Measurements from ENCODE around the gene ILDR1.
"Not testable (repeated sequence)": the region's sequence is repeated elsewhere in the genome, so short reads cannot be mapped to it uniquely, and the experiment has no call there.

Gene ILDR1

GRCh38 chr3:121951291-121951919, 70.6 kb downstream of the ILDR1 start:
- Histone ChIP-seq H3K27me3 (ENCODE audit: control insufficient read depth, insufficient read depth, low read length) (no peaks in the 10 kb centered on the region), H3K4me1 (ENCODE audit: control insufficient read depth, insufficient read depth, low read length) (no peaks in the 10 kb centered on the region), H3K9me3 (ENCODE audit: control insufficient read depth, insufficient read depth, low read length) (no peaks in the 10 kb centered on the region), H3K4me3 (ENCODE audit: low read length) (no peak overlapping the region), H3K36me3 (ENCODE audit: control insufficient read depth, insufficient read depth, low read length) (no peaks in the 10 kb centered on the region), H3K27ac (ENCODE audit: low read length) (no peak overlapping the region)
- WGBS (ENCODE audit: insufficient coverage, insufficient read length), result no CpG with 5 or more reads among the region's 1 CpG
- no peak for DNase-seq (ENCODE audit: low read depth, low spot score)

- Histone ChIP-seq H3K27ac (ENCODE audit: low read length) (no peak overlapping the region), H3K4me1 (ENCODE audit: control insufficient read depth, insufficient read depth, low read length) (no peaks in the 10 kb centered on the region), H3K27me3 (ENCODE audit: control insufficient read depth, insufficient read depth, low read length) (no peaks in the 10 kb centered on the region), H3K36me3 (ENCODE audit: control insufficient read depth, insufficient read depth, low read length) (no peaks in the 10 kb centered on the region), H3K9me3 (ENCODE audit: control insufficient read depth, insufficient read depth, low read length) (no peaks in the 10 kb centered on the region), H3K4me3 (ENCODE audit: low read length) (no peak overlapping the region)
- DNase-seq (ENCODE audit: low read depth, low spot score), result no peak
- no CpG with 5 or more reads among the region's 1 CpG for WGBS (ENCODE audit: insufficient coverage, insufficient read length)
Observed at GRCh38 chr3:121948641-121949040, 73.4 kb downstream of the ILDR1 start.

GRCh38 chr3:121943431-121943830, 78.6 kb downstream of the ILDR1 start:
- Histone ChIP-seq H3K27ac (ENCODE audit: low read length) (no peak overlapping the region), H3K4me3 (ENCODE audit: low read length) (no peak overlapping the region), H3K4me1 (ENCODE audit: control insufficient read depth, insufficient read depth, low read length) (no peaks in the 10 kb centered on the region), H3K36me3 (ENCODE audit: control insufficient read depth, insufficient read depth, low read length) (no peaks in the 10 kb centered on the region), H3K27me3 (ENCODE audit: control insufficient read depth, insufficient read depth, low read length) (no peaks in the 10 kb centered on the region), H3K9me3 (ENCODE audit: control insufficient read depth, insufficient read depth, low read length) (no peaks in the 10 kb centered on the region)
- DNase-seq (ENCODE audit: low read depth, low spot score), result no peak

- no CpG with 5 or more reads among the region's 4 CpGs for WGBS (ENCODE audit: insufficient coverage, insufficient read length)
Observed at GRCh38 chr3:121942116-121942786, 79.8 kb downstream of the ILDR1 start.

GRCh38 chr3:121941592-121941991, 80.5 kb downstream of the ILDR1 start:
- no peak overlapping the region for H3K4me3 ChIP-seq (ENCODE audit: low read length)
- H3K36me3 ChIP-seq (ENCODE audit: control insufficient read depth, insufficient read depth, low read length), result no peaks in the 10 kb centered on the region
- no peaks in the 10 kb centered on the region for H3K27me3 ChIP-seq (ENCODE audit: control insufficient read depth, insufficient read depth, low read length)
- no peak overlapping the region for H3K27ac ChIP-seq (ENCODE audit: low read length)
- no peaks in the 10 kb centered on the region for H3K9me3 ChIP-seq (ENCODE audit: control insufficient read depth, insufficient read depth, low read length)
- no peak for DNase-seq (ENCODE audit: low read depth, low spot score)
- no peaks in the 10 kb centered on the region for H3K4me1 ChIP-seq (ENCODE audit: control insufficient read depth, insufficient read depth, low read length)
- WGBS (ENCODE audit: insufficient coverage, insufficient read length), result no CpG with 5 or more reads among the region's 1 CpG

More at GRCh38 chr3:121942116-121942786, 79.8 kb downstream of the ILDR1 start:
- no peaks in the 10 kb centered on the region for H3K27me3 ChIP-seq (ENCODE audit: control insufficient read depth, insufficient read depth, low read length)
- no peak for DNase-seq (ENCODE audit: low read depth, low spot score)
- H3K27ac ChIP-seq (ENCODE audit: low read length), result no peak overlapping the region
- H3K36me3 ChIP-seq (ENCODE audit: control insufficient read depth, insufficient read depth, low read length), result no peaks in the 10 kb centered on the region
- no peaks in the 10 kb centered on the region for H3K9me3 ChIP-seq (ENCODE audit: control insufficient read depth, insufficient read depth, low read length)
- no peaks in the 10 kb centered on the region for H3K4me1 ChIP-seq (ENCODE audit: control insufficient read depth, insufficient read depth, low read length)
- no peak overlapping the region for H3K4me3 ChIP-seq (ENCODE audit: low read length)

- H3K27me3 ChIP-seq (ENCODE audit: control insufficient read depth, insufficient read depth, low read length); H3K4me1 ChIP-seq (ENCODE audit: control insufficient read depth, insufficient read depth, low read length); H3K27ac ChIP-seq (ENCODE audit: low read length); H3K36me3 ChIP-seq (ENCODE audit: control insufficient read depth, insufficient read depth, low read length); DNase-seq (ENCODE audit: low read depth, low spot score); H3K9me3 ChIP-seq (ENCODE audit: control insufficient read depth, insufficient read depth, low read length); H3K4me3 ChIP-seq (ENCODE audit: low read length): not testable (repeated sequence)
- no CpG with 5 or more reads among the region's 29 CpGs for WGBS (ENCODE audit: insufficient coverage, insufficient read length)
Observed at GRCh38 chr3:121938141-121938855, 83.7 kb downstream of the ILDR1 start.
